GM12878 (cell line): Measurements from ENCODE around the gene COQ7. TPM values are rescaled to one million over a fixed set of nuclear protein-coding genes. Genes with fewer than 3 reads are reported as not detected.

ENCODE experiments used
- ATAC-seq: fragments of 200-7000 bp; cut with Tn5 transposase; 3 replicates; pipeline ENCODE4 v1.9.1; 2020; ENCODE audit warnings: mild to moderate bottlenecking, moderate library complexity
- BruUV-seq: library from RNA; stranded (reverse); fragments of 400-500 nt; replicated peaks from 2 replicates; lab custom pipeline; 2021; lab: Mats Ljungman, UMichigan
- CTCF ChIA-PET: fragments of 300-600 bp; sonication (Branson Sonifier 250); formaldehyde crosslinking; extraction: SDS; loops from one replicate; lab custom pipeline; 2021; ENCODE audit warnings: inconsistent platforms; lab: Yijun Ruan, JAX
- POLR2A ChIA-PET: fragments of 350-600 bp; formaldehyde crosslinking; extraction: SDS; loops from one replicate; lab custom pipeline; 2021; ENCODE audit warnings: inconsistent platforms; lab: Charles Lee
- RAD21 ChIA-PET: fragments of 300-600 bp; sonication (Branson Sonifier 250); formaldehyde crosslinking; loops from one replicate; lab custom pipeline; 2023; ENCODE audit warnings: antibody characterized with exemption; ENCODE audit not compliant: unreplicated experiment; lab: Charles Lee
- SMC1A ChIA-PET: fragments of 300-600 bp; sonication (Branson Sonifier 250); formaldehyde crosslinking; loops from one replicate; lab custom pipeline; 2023; ENCODE audit not compliant: unreplicated experiment, uncharacterized antibody; lab: Charles Lee
- DNase-seq: peaks from one replicate; pipeline ENCODE4 v3.0.0-alpha.2; 2011; ENCODE audit warnings: low read depth, low spot score
- FAIRE-seq: peaks from 3 replicates; lab custom pipeline; 2011; peaks lifted over from hg19 to GRCh38; lab: Jason Lieb, UNC
- H2AFZ ChIP-seq: 2 replicates; pipeline ENCODE4 v1.6.0; 2011; ENCODE audit warnings: low read depth, low read length, control low read depth; ENCODE audit not compliant: control insufficient read depth
- H3K27ac ChIP-seq: 2 replicates; pipeline ENCODE4 v1.5.1; 2011; ENCODE audit warnings: control low read depth; ENCODE audit not compliant: control insufficient read depth, insufficient read depth
- H3K27me3 ChIP-seq, 2 experiments: replicated peaks in 1 of 2; 2 replicates each; pipeline versions ENCODE4 v1.6.0 to v1.6.1; 2011; ENCODE audit warnings: low read length in 1 of 2; ENCODE audit not compliant: control insufficient read depth in 2 of 2, insufficient read depth in 2 of 2
- H3K36me3 ChIP-seq, 2 experiments: 2 replicates each; pipeline ENCODE4 v1.5.1; 2011; ENCODE audit warnings: low read length in 1 of 2; ENCODE audit not compliant: control insufficient read depth in 2 of 2, insufficient read depth in 2 of 2
- H3K4me1 ChIP-seq: 2 replicates; pipeline ENCODE4 v1.6.1; 2011; ENCODE audit warnings: mild to moderate bottlenecking, low read length, moderate library complexity, mixed read lengths; ENCODE audit not compliant: control insufficient read depth, insufficient read depth
- H3K4me2 ChIP-seq: 2 replicates; pipeline ENCODE4 v1.6.0; 2011; ENCODE audit warnings: control low read depth; ENCODE audit not compliant: control insufficient read depth, insufficient read depth
- H3K4me3 ChIP-seq: fragments of 200-600 bp; sonication (generic); 2 replicates; pipeline ENCODE4 v1.5.1; 2016
- H3K79me2 ChIP-seq: 2 replicates; pipeline ENCODE4 v1.6.0; 2011; ENCODE audit warnings: low read length; ENCODE audit not compliant: control insufficient read depth, insufficient read depth
- H3K9ac ChIP-seq: 2 replicates; pipeline ENCODE4 v1.8.0; 2011; ENCODE audit warnings: low read length, control low read depth, mixed read lengths; ENCODE audit not compliant: control insufficient read depth, insufficient read depth
- H3K9me3 ChIP-seq: replicated peaks from 3 replicates; pipeline ENCODE4 v1.5.1; 2011; ENCODE audit warnings: mild to moderate bottlenecking, low read length; ENCODE audit not compliant: control insufficient read depth, insufficient read depth
- H4K20me1 ChIP-seq: 2 replicates; pipeline ENCODE4 v1.6.0; 2011; ENCODE audit not compliant: control insufficient read depth, insufficient read depth
- CHD1 ChIP-seq: IDR thresholded peaks from 2 replicates; pipeline ENCODE4 v1.6.1; 2012; ENCODE audit warnings: low read depth, low read length, improper control_type of control experiment
- HCFC1 ChIP-seq: fragments of 150-350 bp; IDR thresholded peaks from 2 replicates; pipeline ENCODE4 v1.6.1; 2014; ENCODE audit warnings: low read length
- RELA ChIP-seq: fragments of 450-650 bp; IDR thresholded peaks from 2 replicates; pipeline ENCODE4 v1.8.0; 2014; ENCODE audit warnings: borderline replicate concordance; ENCODE audit not compliant: partially characterized antibody
- USF1 ChIP-seq: IDR thresholded peaks from 2 replicates; pipeline ENCODE4 v1.6.1; 2011; ENCODE audit warnings: borderline replicate concordance, low read depth, mild to moderate bottlenecking, moderate library complexity, mixed read lengths, low read length; ENCODE audit not compliant: insufficient read depth; ENCODE audit errors: extremely low read length
- YBX1 ChIP-seq: fragments of 450-650 bp; IDR thresholded peaks from 2 replicates; pipeline ENCODE4 v1.6.1; 2016; ENCODE audit warnings: antibody characterized with exemption
- WGBS: methylation state at CpG from one replicate; pipeline ENCODE4 v1.1.6; 2016; ENCODE audit warnings: low lambda C conversion rate; ENCODE audit not compliant: insufficient replicate concordance, insufficient coverage; ENCODE audit errors: missing lambda C conversion rate; 5-methylcytosine and 5-hydroxymethylcytosine counted together
- in situ Hi-C: fragments of 300-500 bp; cut with MboI; formaldehyde crosslinking; loops from 9 replicates; pipeline ENCODE4 v1.14.3; 2018; ENCODE audit warnings: mixed read lengths
- intact Hi-C: fragments of 100-400 bp; cut with micrococcal nuclease; formaldehyde crosslinking; loops from one replicate; pipeline ENCODE4 v1.14.2; 2022; ENCODE audit not compliant: unreplicated experiment
- polyA plus RNA-seq, 11 experiments: library from polyadenylated mRNA; depleted of rRNA in 4 of 11; unstranded in 6 of 11; stranded (reverse) in 5 of 11; fragments of >200 nt; fragmentation: Nextera tagmentation in 4 of 11; fragmentation: Illumina TruSeq in 1 of 11; extraction: Ambion mirVana in 4 of 11; extraction: Trizol in 1 of 11; gene quantifications; 1 replicate in 1 of 11; 2 replicates in 10 of 11; pipeline versions ENCODE4 v1.2.1 to v1.2.3, GENCODE V29; 2011 to 2016; ENCODE audit warnings: inconsistent platforms in 2 of 11, missing spikeins in 2 of 11, low read depth in 1 of 11
- total RNA-seq, 4 experiments: library from RNA; depleted of rRNA in 3 of 4; stranded (reverse); fragments of >200 nt in 3 of 4; fragmentation: Illumina TruSeq in 1 of 4; extraction: Trizol in 1 of 4; gene quantifications; 2 replicates each; pipeline versions ENCODE4 v1.2.1 to v1.2.3, GENCODE V29; 2013 to 2021

COQ7 gene
- total and polyA plus RNA-seq, 10 of the 15 experiments (the other 5 are each of a cell fraction or from before 2014, with no cell fraction given) = 3.2 to 21.9 (median 13.0) TPM

GRCh38 chr16:19027416-19027815 lies 40.0 kb upstream of the COQ7 start:
- no peaks in the 10 kb centered on the region for H3K79me2 ChIP-seq
- 1% methylated on average over 3 of the region's 3 CpGs for WGBS
- H3K9me3 ChIP-seq = no peaks in the 10 kb centered on the region
- H3K4me1 ChIP-seq = no peaks in the 10 kb centered on the region
- no peak overlapping the region for H3K4me2 ChIP-seq
- BruUV-seq = no TSS peak
- H2AFZ ChIP-seq = no peak overlapping the region
- H3K4me3 ChIP-seq = no peak overlapping the region
- ChIA-PET RAD21 (no interaction called here), SMC1A (interaction anchor here (0.5 kb wide), 1 partner anchor 66 kb away, joined by 3 read pairs; no protein-coding TSS in a partner anchor), CTCF (no interaction called here), POLR2A (no interaction called here)
- H3K27ac ChIP-seq = no peak overlapping the region
- no peak for FAIRE-seq
- no peaks in the 10 kb centered on the region for H3K36me3 ChIP-seq
- intact Hi-C loops (no loop called here), in situ Hi-C loops (loop anchor here (25.0 kb wide), 1 partner anchor 1335 kb away; the partner anchor contains the start of gene UMOD)
- no peak for ATAC-seq
- no peak for DNase-seq
- TF ChIP-seq RELA (no peak), HCFC1 (no peak)
- no peaks in the 10 kb centered on the region for H3K27me3 ChIP-seq
- no peak overlapping the region for H3K9ac ChIP-seq
- H4K20me1 ChIP-seq = no peaks in the 10 kb centered on the region

GRCh38 chr16:19029980-19030379 lies 37.4 kb upstream of the COQ7 start:
- WGBS = 35% methylated on average over 6 of the region's 6 CpGs
- SMC1A ChIA-PET = no interaction called here
- no peak overlapping the region for H3K9ac ChIP-seq
- RAD21 ChIA-PET = no interaction called here
- no peaks in the 10 kb centered on the region for H3K79me2 ChIP-seq
- BruUV-seq = no TSS peak
- no peaks in the 10 kb centered on the region for H3K36me3 ChIP-seq
- intact Hi-C loops = no loop called here
- H3K27ac ChIP-seq = no peak overlapping the region
- CTCF ChIA-PET = interaction anchor here (0.7 kb wide), 1 partner anchor 59 kb away, joined by 3 read pairs; no protein-coding TSS in a partner anchor
- POLR2A ChIA-PET = no interaction called here
- ATAC-seq = no peak
- no peaks in the 10 kb centered on the region for H4K20me1 ChIP-seq
- H3K27me3 ChIP-seq = no peaks in the 10 kb centered on the region
- in situ Hi-C loops = loop anchor here (25.0 kb wide), 1 partner anchor 1332 kb away; the partner anchor contains the start of gene UMOD
- H3K4me2 ChIP-seq = no peak overlapping the region
- H3K4me1 ChIP-seq = no peaks in the 10 kb centered on the region
- H3K9me3 ChIP-seq = no peaks in the 10 kb centered on the region
- no peak for FAIRE-seq
- DNase-seq = no peak
- no peak overlapping the region for H3K4me3 ChIP-seq
- TF ChIP-seq CHD1 (no peak), USF1 (no peak), YBX1 (no peak)
- TF ChIP-seq, all 136 proteins: peak for 0
- no peak overlapping the region for H2AFZ ChIP-seq
